Measurements from ENCODE around the gene BLMH. TPM values are rescaled to one million over a fixed set of nuclear protein-coding genes. Genes with fewer than 3 reads are reported as not detected.

BLMH gene
- total RNA-seq, 1 donor from 2014 or later: 103 TPM

GRCh38 chr17:30300818-30301217 lies 9.1 kb upstream of the BLMH start:
- H3K36me3 Mint-ChIP-seq (ENCODE audit: unreplicated experiment): peaks cover 7% of the 10 kb centered on the region
- no peaks in the 10 kb centered on the region for H3K4me1 Mint-ChIP-seq (ENCODE audit: low read depth, unreplicated experiment)
- H3K9me3 Mint-ChIP-seq (ENCODE audit: unreplicated experiment): no peaks in the 10 kb centered on the region
- H3K27me3 Mint-ChIP-seq (ENCODE audit: unreplicated experiment): no peaks in the 10 kb centered on the region
- TF ChIP-seq, protein P1, sequence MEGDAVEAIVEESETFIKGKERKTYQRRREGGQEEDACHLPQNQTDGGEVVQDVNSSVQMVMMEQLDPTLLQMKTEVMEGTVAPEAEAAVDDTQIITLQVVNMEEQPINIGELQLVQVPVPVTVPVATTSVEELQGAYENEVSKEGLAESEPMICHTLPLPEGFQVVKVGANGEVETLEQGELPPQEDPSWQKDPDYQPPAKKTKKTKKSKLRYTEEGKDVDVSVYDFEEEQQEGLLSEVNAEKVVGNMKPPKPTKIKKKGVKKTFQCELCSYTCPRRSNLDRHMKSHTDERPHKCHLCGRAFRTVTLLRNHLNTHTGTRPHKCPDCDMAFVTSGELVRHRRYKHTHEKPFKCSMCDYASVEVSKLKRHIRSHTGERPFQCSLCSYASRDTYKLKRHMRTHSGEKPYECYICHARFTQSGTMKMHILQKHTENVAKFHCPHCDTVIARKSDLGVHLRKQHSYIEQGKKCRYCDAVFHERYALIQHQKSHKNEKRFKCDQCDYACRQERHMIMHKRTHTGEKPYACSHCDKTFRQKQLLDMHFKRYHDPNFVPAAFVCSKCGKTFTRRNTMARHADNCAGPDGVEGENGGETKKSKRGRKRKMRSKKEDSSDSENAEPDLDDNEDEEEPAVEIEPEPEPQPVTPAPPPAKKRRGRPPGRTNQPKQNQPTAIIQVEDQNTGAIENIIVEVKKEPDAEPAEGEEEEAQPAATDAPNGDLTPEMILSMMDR (IDR thresholded peaks at IDR 0.05; ENCODE audit: partially characterized antibody, unreplicated experiment): no peak
- no peak overlapping the region for H3K27ac Mint-ChIP-seq (ENCODE audit: unreplicated experiment)
- H3K4me3 Mint-ChIP-seq (ENCODE audit: unreplicated experiment): no peak overlapping the region
- no peak for DNase-seq

GRCh38 chr17:30299000-30299399 lies 7.3 kb upstream of the BLMH start:
- no peak for DNase-seq

GRCh38 chr17:30297715-30298114 lies 6.0 kb upstream of the BLMH start:
- Mint-ChIP-seq H3K27ac (ENCODE audit: unreplicated experiment) (no peak overlapping the region), H3K27me3 (ENCODE audit: unreplicated experiment) (no peaks in the 10 kb centered on the region), H3K36me3 (ENCODE audit: unreplicated experiment) (peaks cover 7% of the 10 kb centered on the region), H3K4me1 (ENCODE audit: low read depth, unreplicated experiment) (no peaks in the 10 kb centered on the region), H3K9me3 (ENCODE audit: unreplicated experiment) (no peaks in the 10 kb centered on the region), H3K4me3 (ENCODE audit: unreplicated experiment) (no peak overlapping the region)
- TF ChIP-seq, protein P1 (IDR thresholded peaks at IDR 0.05; ENCODE audit: partially characterized antibody, unreplicated experiment): no peak
- no peak for DNase-seq

More at GRCh38 chr17:30299000-30299399, 7.3 kb upstream of the BLMH start:
- Mint-ChIP-seq H3K27me3 (ENCODE audit: unreplicated experiment) (no peaks in the 10 kb centered on the region), H3K27ac (ENCODE audit: unreplicated experiment) (no peak overlapping the region), H3K9me3 (ENCODE audit: unreplicated experiment) (no peaks in the 10 kb centered on the region), H3K36me3 (ENCODE audit: unreplicated experiment) (peaks cover 7% of the 10 kb centered on the region), H3K4me1 (ENCODE audit: low read depth, unreplicated experiment) (no peaks in the 10 kb centered on the region), H3K4me3 (ENCODE audit: unreplicated experiment) (no peak overlapping the region)
- TF ChIP-seq, protein P1 (IDR thresholded peaks at IDR 0.05; ENCODE audit: partially characterized antibody, unreplicated experiment): no peak

GRCh38 chr17:30296499-30297080 lies 4.8 kb upstream of the BLMH start:
- Mint-ChIP-seq H3K9me3 (ENCODE audit: unreplicated experiment) (peaks cover 2% of the 10 kb centered on the region), H3K27ac (ENCODE audit: unreplicated experiment) (no peak overlapping the region), H3K4me3 (ENCODE audit: unreplicated experiment) (no peak overlapping the region), H3K4me1 (ENCODE audit: low read depth, unreplicated experiment) (no peaks in the 10 kb centered on the region), H3K27me3 (ENCODE audit: unreplicated experiment) (no peaks in the 10 kb centered on the region), H3K36me3 (ENCODE audit: unreplicated experiment) (peaks cover 7% of the 10 kb centered on the region)
- TF ChIP-seq, protein P1 (IDR thresholded peaks at IDR 0.05; ENCODE audit: partially characterized antibody, unreplicated experiment): no peak
- no peak for DNase-seq

- H3K9me3 Mint-ChIP-seq (ENCODE audit: unreplicated experiment): peaks cover 5% of the 10 kb centered on the region
- peak overlapping the region; percentile 67 for H3K4me3 Mint-ChIP-seq (ENCODE audit: unreplicated experiment)
- H3K27ac Mint-ChIP-seq (ENCODE audit: unreplicated experiment): peak overlapping the region; percentile 64
- H3K4me1 Mint-ChIP-seq (ENCODE audit: low read depth, unreplicated experiment): peaks cover 12% of the 10 kb centered on the region
- peaks cover 6% of the 10 kb centered on the region for H3K27me3 Mint-ChIP-seq (ENCODE audit: unreplicated experiment)
- no peak for DNase-seq
- H3K36me3 Mint-ChIP-seq (ENCODE audit: unreplicated experiment): no peaks in the 10 kb centered on the region
- TF ChIP-seq, protein P1 (IDR thresholded peaks at IDR 0.05; ENCODE audit: partially characterized antibody, unreplicated experiment): no peak
Measured at GRCh38 chr17:30292286-30292858, 628 bp upstream of the BLMH start.

Data from glutamatergic neuron (in vitro differentiated cells).